Mucosa of stomach (tissue), 1 donor: ENCODE results near the gene GTF2I.

Experiments
- H3K27me3 ChIP-seq: one replicate; pipeline ENCODE4 v1.7.0; 2013; ENCODE audit warnings: mild to moderate bottlenecking, low read length; ENCODE audit not compliant: control insufficient read depth, insufficient read depth
- H3K36me3 ChIP-seq: one replicate; pipeline ENCODE4 v1.7.0; 2013; ENCODE audit warnings: low read length; ENCODE audit not compliant: control insufficient read depth, insufficient read depth
- H3K4me1 ChIP-seq: one replicate; pipeline ENCODE4 v1.7.0; 2013; ENCODE audit warnings: mild to moderate bottlenecking, low read length; ENCODE audit not compliant: control insufficient read depth, insufficient read depth
- H3K4me3 ChIP-seq: one replicate; pipeline ENCODE4 v1.7.0; 2013; ENCODE audit warnings: low read length
- H3K9ac ChIP-seq: one replicate; pipeline ENCODE4 v1.7.0; 2013; ENCODE audit warnings: mild to moderate bottlenecking, low read length, moderate library complexity
- H3K9me3 ChIP-seq: one replicate; pipeline ENCODE4 v1.7.0; 2013; ENCODE audit warnings: mild to moderate bottlenecking, low read length, moderate library complexity; ENCODE audit not compliant: control insufficient read depth
- donor health status: Pancreatic carcinoma.

The GTF2I gene

DNA sequence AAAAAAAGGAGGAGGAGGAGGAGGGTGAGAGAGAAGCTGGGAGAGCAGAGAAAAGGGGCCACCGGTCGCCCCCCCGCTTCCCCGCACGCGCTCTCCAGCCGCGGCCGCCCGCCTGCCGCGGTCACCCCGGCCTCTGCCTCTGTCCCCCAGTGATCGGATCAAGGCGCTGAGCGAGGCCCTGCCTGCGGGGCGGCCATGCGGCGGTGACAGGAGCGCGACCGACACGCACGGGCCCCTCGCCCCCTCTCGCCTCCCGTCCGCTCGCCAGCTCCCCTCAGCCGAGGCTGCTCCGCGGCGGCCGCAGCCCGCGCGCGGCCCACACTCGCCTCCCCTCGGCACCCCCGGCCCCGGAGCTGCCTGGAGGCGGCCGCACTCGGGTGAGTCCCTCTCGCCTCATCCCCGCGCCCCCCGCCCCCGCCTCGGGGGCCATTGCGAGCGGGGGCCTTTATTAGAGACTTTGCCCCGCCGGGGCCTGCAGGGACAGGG lies at the start of gene GTF2I:
Gene GTF2I (plus strand): TSS at position 27 of the 486 bp plus-strand sequence. CDS start 31,411 bp downstream, outside the sequence.
- Histone ChIP-seq H3K27me3 (no peaks in the 10 kb centered on the region), H3K9me3 (no peaks in the 10 kb centered on the region), H3K4me1 (peaks cover 43% of the 10 kb centered on the region), H3K36me3 (no peaks in the 10 kb centered on the region), H3K4me3 (peak within 1 kb of the TSS; percentile 56), H3K9ac (peak within 1 kb of the TSS; percentile 94)

DNA sequence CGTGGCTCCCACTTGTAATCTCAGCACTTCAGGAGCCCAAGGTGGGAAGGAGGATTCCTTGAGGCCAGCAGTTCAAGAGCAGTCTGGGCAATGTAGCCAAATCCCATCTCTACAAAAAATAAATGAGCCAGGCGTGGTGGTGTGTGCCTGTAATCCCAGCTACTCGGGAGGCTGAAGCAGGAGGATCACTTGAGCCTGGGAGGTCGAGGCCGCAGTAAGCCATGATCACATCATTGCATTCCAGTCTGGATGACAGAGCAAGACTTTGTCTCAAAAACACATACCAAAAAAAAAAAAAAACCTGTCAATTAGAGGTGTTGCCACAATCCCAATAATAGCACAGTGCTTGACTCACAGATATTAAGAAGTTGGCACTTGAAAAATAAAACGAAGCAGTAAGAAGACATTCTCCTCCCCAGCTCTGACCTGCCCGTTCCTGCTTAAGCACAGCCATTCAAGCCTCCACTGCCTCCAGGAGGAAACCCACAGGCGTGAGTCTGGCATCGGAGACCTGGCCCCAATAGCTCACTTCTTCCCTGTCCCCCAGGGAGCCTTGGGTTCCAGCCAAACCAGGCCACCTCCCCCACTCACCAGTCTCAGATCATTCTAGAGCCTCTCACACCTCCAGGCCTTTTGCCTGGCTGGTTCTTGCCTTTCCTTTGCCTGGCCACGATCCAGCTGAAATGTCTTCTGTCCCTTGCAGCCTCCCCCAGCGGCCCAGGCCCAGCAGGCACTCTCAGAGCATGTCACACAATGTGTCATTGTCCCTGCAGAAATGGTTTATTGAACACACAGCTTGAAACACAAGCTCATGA lies 45.3 kb upstream of the GTF2I start:
- H3K9ac ChIP-seq: no peak overlapping the region
- no peaks in the 10 kb centered on the region for H3K9me3 ChIP-seq
- H3K27me3 ChIP-seq: no peaks in the 10 kb centered on the region
- no peaks in the 10 kb centered on the region for H3K36me3 ChIP-seq
- no peak overlapping the region for H3K4me3 ChIP-seq
- H3K4me1 ChIP-seq: peaks cover 13% of the 10 kb centered on the region

DNA sequence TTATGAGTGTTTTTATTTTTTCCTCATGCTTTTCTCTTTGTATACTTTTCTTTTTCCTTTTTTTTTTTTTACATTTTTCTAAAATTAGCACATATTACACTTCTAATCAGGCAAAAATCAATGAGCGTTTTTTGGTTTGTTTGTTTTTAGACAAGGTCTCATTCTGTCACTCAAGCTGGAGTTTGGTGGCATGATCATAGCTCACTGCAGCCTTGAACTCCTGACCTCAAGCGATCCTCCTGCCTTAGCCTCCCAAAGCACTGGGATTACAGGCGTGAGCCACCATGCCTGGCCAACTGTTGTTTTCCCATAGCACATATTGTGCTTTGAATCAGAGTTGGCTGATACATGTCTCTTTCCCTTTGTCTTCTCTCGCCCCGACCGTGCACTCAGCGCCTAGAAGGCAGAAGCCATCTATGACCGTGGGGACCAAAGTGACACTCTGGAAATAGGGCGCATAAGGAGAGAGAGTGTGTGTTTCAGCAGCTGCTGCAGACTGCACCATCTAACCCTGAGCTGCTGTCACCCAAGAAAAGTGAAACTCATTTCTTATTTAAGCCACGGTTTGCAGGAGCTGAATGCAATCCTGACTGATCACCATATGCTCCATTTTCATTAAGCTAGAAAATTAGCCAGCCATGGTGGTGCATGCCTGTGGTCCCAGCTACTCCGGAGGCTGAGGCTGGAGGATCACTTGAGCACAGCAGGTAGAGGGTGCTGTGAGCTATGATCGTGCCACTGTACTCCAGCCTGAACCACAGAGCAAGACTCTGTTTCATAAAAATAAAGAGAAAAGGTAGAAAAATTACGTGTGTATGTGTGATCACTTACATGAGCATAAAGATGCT lies 41.4 kb upstream of the GTF2I start:
- peaks cover 6% of the 10 kb centered on the region for H3K4me1 ChIP-seq
- H3K9me3 ChIP-seq: no peaks in the 10 kb centered on the region
- H3K9ac ChIP-seq: no peak overlapping the region
- no peaks in the 10 kb centered on the region for H3K36me3 ChIP-seq
- H3K4me3 ChIP-seq: no peak overlapping the region
- no peaks in the 10 kb centered on the region for H3K27me3 ChIP-seq

DNA sequence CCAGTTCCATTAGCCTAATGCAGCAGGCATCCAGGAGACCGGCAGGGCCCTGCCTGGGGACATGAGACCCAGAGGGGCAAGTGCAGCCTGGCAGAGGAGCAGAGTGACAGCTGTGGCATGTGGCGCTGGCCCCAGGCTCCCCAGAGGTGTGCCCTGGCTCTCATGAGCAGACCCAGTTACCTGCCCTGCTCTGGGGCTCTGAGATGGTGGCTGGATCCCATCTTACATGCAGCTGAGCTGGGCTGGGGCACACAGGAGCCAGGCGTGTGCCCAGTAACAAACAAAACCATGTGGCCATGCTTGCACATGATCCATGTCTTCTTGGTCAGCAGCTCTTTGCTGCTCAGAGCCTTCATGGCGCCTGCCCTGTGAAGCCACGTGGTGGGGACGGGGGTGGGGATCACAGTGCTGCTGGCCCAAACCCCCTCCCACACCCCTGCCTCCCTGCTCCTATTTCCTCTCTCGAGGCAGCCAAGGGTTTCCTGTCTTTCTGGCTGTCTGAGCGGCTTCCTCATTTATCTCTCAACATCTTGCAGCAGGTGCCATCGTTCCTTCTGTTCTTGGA lies 40.3 kb upstream of the GTF2I start:
- H3K4me3 ChIP-seq: no peak overlapping the region
- H3K9me3 ChIP-seq: no peaks in the 10 kb centered on the region
- peaks cover 4% of the 10 kb centered on the region for H3K4me1 ChIP-seq
- no peak overlapping the region for H3K9ac ChIP-seq
- no peaks in the 10 kb centered on the region for H3K36me3 ChIP-seq
- no peaks in the 10 kb centered on the region for H3K27me3 ChIP-seq

DNA sequence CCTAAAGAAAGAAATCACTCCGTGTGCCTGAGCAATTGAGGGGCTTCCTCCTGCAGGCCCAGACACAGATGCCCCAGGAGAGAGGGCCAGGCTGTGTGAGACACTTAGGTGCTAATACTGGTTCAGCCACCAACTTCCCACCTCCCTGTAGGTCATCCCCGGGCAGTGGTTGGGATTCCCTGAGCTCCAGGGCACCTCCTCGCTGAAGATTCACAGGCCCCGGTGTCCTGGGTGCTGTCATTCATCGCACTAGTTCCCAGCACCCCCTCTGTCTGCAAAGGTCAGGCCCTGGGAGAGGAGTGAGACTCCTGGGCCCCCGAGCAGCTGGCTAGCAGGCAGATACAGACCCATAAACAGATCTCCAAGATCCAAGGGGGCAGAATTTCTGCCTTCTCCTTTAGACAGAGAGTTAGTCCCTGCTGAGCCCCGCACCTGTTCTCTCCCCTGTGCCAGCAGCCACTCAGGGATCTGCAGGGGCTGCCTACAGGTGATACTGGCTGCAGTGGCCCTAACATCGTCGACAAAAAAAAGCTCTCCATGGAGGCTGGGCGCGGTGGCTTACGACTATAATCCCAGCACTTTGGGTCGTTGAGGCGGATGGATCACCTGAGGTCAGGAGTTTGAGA lies 38.2 kb upstream of the GTF2I start:
- Histone ChIP-seq H3K4me1 (no peaks in the 10 kb centered on the region), H3K36me3 (no peaks in the 10 kb centered on the region), H3K9ac (no peak overlapping the region), H3K9me3 (no peaks in the 10 kb centered on the region), H3K27me3 (no peaks in the 10 kb centered on the region), H3K4me3 (no peak overlapping the region)

DNA sequence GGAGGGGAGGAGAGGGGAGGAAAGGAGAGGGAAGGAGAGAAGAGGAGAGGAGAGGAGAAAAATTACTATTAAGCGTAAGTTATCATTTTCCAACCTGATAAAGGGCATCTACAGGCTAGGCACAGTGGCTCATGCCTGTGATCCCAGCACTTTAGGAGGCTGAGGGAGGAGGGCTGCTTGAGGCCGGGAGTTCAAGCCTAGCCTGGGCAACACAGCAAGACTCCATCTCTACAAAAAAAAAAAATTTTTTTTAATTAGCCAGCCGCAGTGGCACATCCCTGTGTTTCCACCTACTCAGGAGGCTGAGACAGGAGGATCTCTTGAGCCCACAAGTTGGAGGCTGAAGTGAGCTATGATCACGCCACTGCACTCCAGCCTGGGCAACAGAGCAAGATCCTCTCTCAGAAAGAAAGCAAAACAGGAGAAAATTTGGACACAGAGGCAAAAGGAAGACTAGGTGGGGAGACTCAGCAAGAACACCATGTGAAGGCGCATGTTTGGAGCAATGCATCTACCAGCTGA lies 35.2 kb upstream of the GTF2I start:
- Histone ChIP-seq H3K27me3 (no peaks in the 10 kb centered on the region), H3K9me3 (no peaks in the 10 kb centered on the region), H3K9ac (no peak overlapping the region), H3K4me1 (no peaks in the 10 kb centered on the region), H3K36me3 (no peaks in the 10 kb centered on the region), H3K4me3 (no peak overlapping the region)

DNA sequence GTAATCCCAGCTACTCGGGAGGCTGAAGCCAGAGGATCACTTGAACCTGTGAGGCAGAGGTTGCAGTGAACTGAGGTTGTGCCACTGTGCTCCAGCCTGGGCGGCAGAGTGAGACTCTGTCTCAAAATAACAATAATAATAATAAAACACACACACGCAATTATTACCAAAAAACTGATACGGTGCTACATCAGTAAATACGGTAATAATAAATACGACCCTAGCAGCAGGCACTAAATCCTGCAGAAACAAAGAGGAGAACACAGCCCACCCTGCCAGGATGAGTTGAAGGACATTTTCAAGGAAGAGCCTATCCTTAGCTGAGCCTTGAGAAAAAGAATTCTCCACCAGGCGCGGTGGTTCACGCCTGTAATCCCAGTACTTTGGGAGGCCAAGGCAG lies 34.4 kb upstream of the GTF2I start:
- Histone ChIP-seq H3K9ac (no peak overlapping the region), H3K4me1 (peaks cover 8% of the 10 kb centered on the region), H3K4me3 (no peak overlapping the region), H3K9me3 (no peaks in the 10 kb centered on the region), H3K27me3 (no peaks in the 10 kb centered on the region), H3K36me3 (no peaks in the 10 kb centered on the region)

DNA sequence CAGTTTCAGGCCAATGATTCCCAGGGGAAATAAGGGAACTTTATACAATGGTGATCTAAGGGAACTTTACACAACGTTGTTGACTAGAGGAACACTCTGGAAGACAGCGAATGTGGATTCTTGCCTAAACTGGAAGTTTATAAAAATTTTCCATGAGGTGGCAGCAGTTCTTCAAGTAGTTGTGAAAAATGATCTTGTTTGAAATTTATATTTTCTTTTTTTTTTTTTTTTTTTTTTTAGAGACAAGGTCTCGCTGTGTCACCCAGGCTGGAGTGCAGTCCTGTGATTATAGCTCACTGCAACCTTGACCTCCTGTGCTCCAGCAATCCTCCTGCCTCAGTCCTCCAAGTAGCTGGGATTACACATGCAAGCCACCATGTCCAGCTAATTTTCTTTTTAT lies 32.1 kb upstream of the GTF2I start:
- peaks cover 12% of the 10 kb centered on the region for H3K4me1 ChIP-seq
- no peak overlapping the region for H3K4me3 ChIP-seq
- no peaks in the 10 kb centered on the region for H3K36me3 ChIP-seq
- no peak overlapping the region for H3K9ac ChIP-seq
- H3K9me3 ChIP-seq: no peaks in the 10 kb centered on the region
- no peaks in the 10 kb centered on the region for H3K27me3 ChIP-seq

DNA sequence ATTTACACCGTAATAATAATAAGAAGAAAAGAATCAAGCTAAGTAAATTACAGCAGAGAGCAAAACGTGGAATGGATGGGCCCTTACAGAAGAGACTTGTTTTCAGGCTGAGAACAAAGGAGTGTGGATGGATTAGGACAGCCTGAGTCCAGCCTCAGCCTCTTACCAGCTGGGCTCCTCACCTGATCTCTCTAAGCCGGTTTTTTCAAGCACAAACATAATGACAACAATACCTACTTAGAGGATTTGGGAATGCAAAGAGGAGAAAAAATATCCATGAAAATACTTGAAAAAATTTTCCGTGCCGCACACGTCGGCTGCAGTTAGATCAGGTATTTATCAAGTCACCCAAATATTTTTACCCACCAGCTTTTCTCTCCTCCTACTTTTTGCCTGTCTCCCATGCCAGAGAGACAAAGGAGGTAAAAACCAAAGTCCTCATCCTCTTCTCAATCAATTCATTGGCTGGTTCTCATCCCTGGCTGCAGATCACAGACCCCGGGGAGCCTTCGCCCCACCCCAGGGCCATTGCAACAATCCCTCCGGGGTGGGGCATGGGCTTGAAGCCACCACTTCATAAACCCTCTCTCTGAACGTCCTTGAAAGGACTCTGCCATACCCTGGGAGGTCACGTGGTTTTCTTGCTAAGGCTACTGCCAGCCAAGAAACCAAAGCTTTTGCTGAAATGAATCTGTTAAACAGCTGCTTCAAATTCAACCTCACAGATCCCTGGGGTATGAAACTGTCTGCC lies 29.7 kb upstream of the GTF2I start:
- H3K4me3 ChIP-seq: no peak overlapping the region
- H3K36me3 ChIP-seq: no peaks in the 10 kb centered on the region
- peaks cover 12% of the 10 kb centered on the region for H3K4me1 ChIP-seq
- H3K27me3 ChIP-seq: no peaks in the 10 kb centered on the region
- H3K9ac ChIP-seq: peak overlapping the region; percentile 18
- no peaks in the 10 kb centered on the region for H3K9me3 ChIP-seq

DNA sequence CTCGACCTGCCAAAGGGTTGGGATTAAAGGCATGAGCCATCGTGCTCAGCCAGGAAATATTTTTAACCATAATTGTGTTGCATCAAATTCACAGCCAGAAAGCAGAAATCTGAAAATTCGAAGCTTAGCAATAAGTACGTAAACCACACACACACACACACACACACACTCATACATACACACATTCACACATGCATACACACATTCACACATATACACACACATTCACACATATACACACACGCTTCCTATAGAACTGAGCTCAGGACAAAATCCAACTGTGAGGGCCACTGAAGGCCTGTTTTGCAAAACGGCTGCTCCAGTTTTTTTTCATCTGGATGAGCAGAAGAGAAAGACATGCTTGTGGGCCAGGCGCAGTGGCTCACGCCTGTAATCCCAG lies 25.0 kb upstream of the GTF2I start:
- H3K36me3 ChIP-seq: no peaks in the 10 kb centered on the region
- no peaks in the 10 kb centered on the region for H3K27me3 ChIP-seq
- no peak overlapping the region for H3K4me3 ChIP-seq
- H3K9me3 ChIP-seq: no peaks in the 10 kb centered on the region
- H3K4me1 ChIP-seq: peaks cover 36% of the 10 kb centered on the region
- no peak overlapping the region for H3K9ac ChIP-seq

DNA sequence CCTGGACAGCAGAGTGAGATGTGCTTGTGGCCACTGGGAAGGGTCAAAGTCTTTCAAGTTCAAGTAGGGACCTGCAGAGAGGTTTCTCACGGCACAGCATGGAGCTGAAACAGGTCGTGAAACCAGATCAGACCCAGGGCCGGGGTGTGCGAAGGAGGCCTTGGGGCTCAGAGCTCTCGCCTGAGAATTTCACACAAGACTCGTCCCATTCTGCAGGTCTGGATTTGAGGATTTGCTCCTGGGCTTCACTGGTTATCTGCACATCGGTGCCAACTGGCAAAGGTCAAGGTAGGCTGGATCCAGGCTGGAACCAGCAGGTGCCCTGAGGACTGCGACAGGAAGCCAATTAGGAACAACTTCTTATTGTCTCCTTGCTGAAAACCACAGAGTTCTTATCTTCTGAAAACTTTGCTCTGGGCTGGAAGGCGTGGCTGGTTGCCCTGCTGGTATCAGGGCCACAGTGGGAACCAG lies 24.0 kb upstream of the GTF2I start:
- no peaks in the 10 kb centered on the region for H3K36me3 ChIP-seq
- H3K9me3 ChIP-seq: no peaks in the 10 kb centered on the region
- H3K4me3 ChIP-seq: no peak overlapping the region
- no peak overlapping the region for H3K9ac ChIP-seq
- H3K27me3 ChIP-seq: no peaks in the 10 kb centered on the region
- peaks cover 26% of the 10 kb centered on the region for H3K4me1 ChIP-seq
